ENCODE results near the gene KYAT1. TPM values are rescaled to one million over a fixed set of nuclear protein-coding genes. Genes with fewer than 3 reads are reported as not detected.
"Not testable (repeated sequence)": the region's sequence is repeated elsewhere in the genome, so short reads cannot be mapped to it uniquely, and the experiment has no call there.

KYAT1 gene
- total RNA-seq, 1 donor from 2014 or later = 15.7 TPM

GRCh38 chr9:128820665-128821583 is 60.8 kb downstream of the KYAT1 start:
- intact Hi-C loops (cut with micrococcal nuclease) = no loop called here

- intact Hi-C loops (cut with micrococcal nuclease) = no loop called here
These were observed 61.8 kb downstream of the KYAT1 start for GRCh38 chr9:128819716-128820664.

- intact Hi-C loops (cut with micrococcal nuclease) = loop anchor here (1.0 kb wide), 3 partner anchors 10 to 128 kb away; partner anchors contain the start of genes DOLK, NUP188, SPOUT1 and ZDHHC12
These were observed 62.7 kb downstream of the KYAT1 start for GRCh38 chr9:128818839-128819715.

- intact Hi-C loops (cut with micrococcal nuclease) = loop anchor here (1.0 kb wide), 3 partner anchors 11 to 129 kb away; partner anchors contain the start of genes DOLK, NUP188, SPOUT1 and ZDHHC12
These were observed 63.5 kb downstream of the KYAT1 start, which contains the start of gene ENDOG for GRCh38 chr9:128818099-128818838. ENDOG (plus strand) TSS chr9:128818500; CDS start chr9:128818685, 185 bp downstream.

- intact Hi-C loops (cut with micrococcal nuclease) = no loop called here
These were observed 70.9 kb downstream of the KYAT1 start for GRCh38 chr9:128810873-128811272.

- intact Hi-C loops (cut with micrococcal nuclease) = no loop called here
These were observed 71.9 kb downstream of the KYAT1 start for GRCh38 chr9:128809831-128810230.

GRCh38 chr9:128809036-128809599 is 72.6 kb downstream of the KYAT1 start:
- intact Hi-C loops (cut with micrococcal nuclease) = no loop called here

GRCh38 chr9:128808543-128808942 is 73.2 kb downstream of the KYAT1 start:
- intact Hi-C loops (cut with micrococcal nuclease) = no loop called here

- intact Hi-C loops (cut with micrococcal nuclease) = no loop called here
These were observed 73.9 kb downstream of the KYAT1 start for GRCh38 chr9:128807827-128808226.

GRCh38 chr9:128805661-128806060 is 76.1 kb downstream of the KYAT1 start:
- intact Hi-C loops (cut with micrococcal nuclease) = no loop called here

- intact Hi-C loops (cut with micrococcal nuclease) = no loop called here
These were observed 79.3 kb downstream of the KYAT1 start for GRCh38 chr9:128802482-128802881.

GRCh38 chr9:128800061-128800460 is 81.7 kb downstream of the KYAT1 start:
- intact Hi-C loops (cut with micrococcal nuclease) = no loop called here

GRCh38 chr9:128798896-128799295 is 82.9 kb downstream of the KYAT1 start:
- intact Hi-C loops (cut with micrococcal nuclease) = no loop called here

- intact Hi-C loops (cut with micrococcal nuclease) = not testable (repeated sequence)
These were observed 86.8 kb downstream of the KYAT1 start for GRCh38 chr9:128794961-128795360.

- intact Hi-C loops (cut with micrococcal nuclease) = no loop called here
These were observed 88.6 kb downstream of the KYAT1 start for GRCh38 chr9:128792978-128793686.

GRCh38 chr9:128792134-128792533 is 89.6 kb downstream of the KYAT1 start:
- intact Hi-C loops (cut with micrococcal nuclease) = no loop called here

GRCh38 chr9:128790536-128790935 is 91.2 kb downstream of the KYAT1 start:
- intact Hi-C loops (cut with micrococcal nuclease) = no loop called here

GRCh38 chr9:128788445-128788844 is 93.3 kb downstream of the KYAT1 start:
- intact Hi-C loops (cut with micrococcal nuclease) = loop anchor here (5.0 kb wide), 1 partner anchor 466 kb away; the partner anchor contains the start of genes COQ4 and TRUB2

GRCh38 chr9:128787659-128788058 is 94.1 kb downstream of the KYAT1 start:
- intact Hi-C loops (cut with micrococcal nuclease) = loop anchor here (1.0 to 5.0 kb wide), 2 partner anchors 16 to 465 kb away; partner anchors contain the start of genes COQ4, TRUB2 and ZER1

All from T-helper 2 cell treated with Interferon-gamma antibody and Interleukin-4, amounts not matched to agents 100 ng/mL and 5 ng/mL, for 36 hours (primary cell).